ENCODE results near the gene BMS1. TPM values are rescaled to one million over a fixed set of nuclear protein-coding genes. Genes with fewer than 3 reads are reported as not detected.

Gene BMS1
- total and polyA plus RNA-seq, 2 of the 13 experiments (the other 11 are each of a cell fraction or from before 2014, with no cell fraction given): 3.9 to 25.2 TPM

DNA sequence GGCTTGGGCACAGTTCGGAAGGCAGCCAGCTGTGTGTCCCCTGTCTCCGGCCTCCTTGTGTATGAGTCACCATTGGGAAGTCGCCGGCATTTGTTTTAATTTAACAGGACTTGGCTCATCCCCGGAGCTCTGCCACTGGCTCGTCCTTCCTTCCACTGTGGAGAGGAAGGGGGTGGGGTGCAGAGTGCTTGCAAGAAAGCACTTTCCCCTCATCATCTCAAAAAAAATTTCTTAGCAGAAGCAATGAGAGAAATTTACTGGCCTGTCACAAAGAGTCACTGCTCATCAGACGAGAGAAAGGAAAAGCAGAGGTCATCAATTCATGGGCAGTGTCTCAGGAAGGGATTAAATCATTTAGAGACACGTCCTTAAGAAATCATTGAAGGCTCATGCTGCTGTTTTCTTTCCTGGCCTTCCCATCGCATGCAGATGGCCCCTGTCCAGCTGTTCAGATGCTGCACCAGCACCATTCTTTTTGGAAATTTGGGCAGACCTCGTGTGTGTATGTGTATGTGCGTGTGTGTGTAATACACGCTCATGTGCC, 93.3 kb downstream of the BMS1 start:
- Histone ChIP-seq H3K9ac (ENCODE audit: insufficient read depth, low read depth, low read length) (no peak overlapping the region), H3K36me3 (replicated peaks in 1 of 2; ENCODE audit: control insufficient read depth in 1 of 2, insufficient read depth in 2 of 2, low read length in 2 of 2) (no peaks in the 10 kb centered on the region), H3K4me3 (replicated peaks in 1 of 3; ENCODE audit: insufficient read depth in 1 of 3, low read depth in 2 of 3, low read length in 3 of 3) (no peak overlapping the region), H3K27ac (ENCODE audit: extremely low read length, insufficient read depth, low read length) (no peak overlapping the region), H3K79me2 (ENCODE audit: insufficient read depth, low read length) (no peaks in the 10 kb centered on the region), H3K4me2 (ENCODE audit: low read depth, low read length) (no peak overlapping the region), H3K4me1 (ENCODE audit: insufficient read depth, low read length) (no peaks in the 10 kb centered on the region), H2AFZ (ENCODE audit: low read length) (no peak overlapping the region), H3K9me3 (ENCODE audit: low read length) (no peaks in the 10 kb centered on the region), H3K27me3 (ENCODE audit: control insufficient read depth in 1 of 2, insufficient read depth in 2 of 2, low read length in 2 of 2) (peaks cover 9 to 25% of the 10 kb centered on the region in 2 experiments; a peak in 3 of 5 replicates), H4K20me1 (ENCODE audit: insufficient read depth, low read length) (0 out of 2 replicates have a peak, but pooled peaks cover 3% of the 10 kb centered on the region)
- in situ Hi-C loops (cut with HindIII; ENCODE audit: extremely low pct_ligation_motif_present, low pct_unique_long_range_greater_than_20kb) (no loop called here), intact Hi-C loops (cut with micrococcal nuclease; ENCODE audit: unreplicated experiment) (no loop called here)
- ChIA-PET CTCF (ENCODE audit: low intra/inter-chr PET ratio, low total read pairs) (no interaction called here), POLR2A (no interaction called here)
- DNase-seq (ENCODE audit: low spot score): no peak
- ATAC-seq: no peak
- TF ChIP-seq HOXA5 (CRISPR knock-in tag; IDR thresholded peaks at IDR 0.05) (no peak), SMARCE1 (IDR thresholded peaks at IDR 0.05; ENCODE audit: borderline replicate concordance) (no peak), IRF2 (CRISPR knock-in tag; IDR thresholded peaks at IDR 0.05) (no peak), SRY (CRISPR knock-in tag; IDR thresholded peaks at IDR 0.05) (no peak), HNRNPLL (IDR thresholded peaks at IDR 0.05; ENCODE audit: low read depth, low read length, poor library complexity, severe bottlenecking) (no peak), JUNB (CRISPR knock-in tag; IDR thresholded peaks at IDR 0.05; ENCODE audit: borderline replicate concordance) (no peak), ZKSCAN5 (CRISPR knock-in tag; IDR thresholded peaks at IDR 0.05) (no peak), ZNF772 (CRISPR knock-in tag; IDR thresholded peaks at IDR 0.05) (no peak), ZSCAN25 (CRISPR knock-in tag; IDR thresholded peaks at IDR 0.05) (no peak), ZNF660 (CRISPR knock-in tag; IDR thresholded peaks at IDR 0.05; ENCODE audit: borderline replicate concordance, low read depth) (no peak)
- TF ChIP-seq, protein P1, sequence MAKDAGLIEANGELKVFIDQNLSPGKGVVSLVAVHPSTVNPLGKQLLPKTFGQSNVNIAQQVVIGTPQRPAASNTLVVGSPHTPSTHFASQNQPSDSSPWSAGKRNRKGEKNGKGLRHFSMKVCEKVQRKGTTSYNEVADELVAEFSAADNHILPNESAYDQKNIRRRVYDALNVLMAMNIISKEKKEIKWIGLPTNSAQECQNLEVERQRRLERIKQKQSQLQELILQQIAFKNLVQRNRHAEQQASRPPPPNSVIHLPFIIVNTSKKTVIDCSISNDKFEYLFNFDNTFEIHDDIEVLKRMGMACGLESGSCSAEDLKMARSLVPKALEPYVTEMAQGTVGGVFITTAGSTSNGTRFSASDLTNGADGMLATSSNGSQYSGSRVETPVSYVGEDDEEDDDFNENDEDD (CRISPR knock-in tag; IDR thresholded peaks at IDR 0.05; ENCODE audit: borderline replicate concordance): no peak
- TF ChIP-seq, protein P2, sequence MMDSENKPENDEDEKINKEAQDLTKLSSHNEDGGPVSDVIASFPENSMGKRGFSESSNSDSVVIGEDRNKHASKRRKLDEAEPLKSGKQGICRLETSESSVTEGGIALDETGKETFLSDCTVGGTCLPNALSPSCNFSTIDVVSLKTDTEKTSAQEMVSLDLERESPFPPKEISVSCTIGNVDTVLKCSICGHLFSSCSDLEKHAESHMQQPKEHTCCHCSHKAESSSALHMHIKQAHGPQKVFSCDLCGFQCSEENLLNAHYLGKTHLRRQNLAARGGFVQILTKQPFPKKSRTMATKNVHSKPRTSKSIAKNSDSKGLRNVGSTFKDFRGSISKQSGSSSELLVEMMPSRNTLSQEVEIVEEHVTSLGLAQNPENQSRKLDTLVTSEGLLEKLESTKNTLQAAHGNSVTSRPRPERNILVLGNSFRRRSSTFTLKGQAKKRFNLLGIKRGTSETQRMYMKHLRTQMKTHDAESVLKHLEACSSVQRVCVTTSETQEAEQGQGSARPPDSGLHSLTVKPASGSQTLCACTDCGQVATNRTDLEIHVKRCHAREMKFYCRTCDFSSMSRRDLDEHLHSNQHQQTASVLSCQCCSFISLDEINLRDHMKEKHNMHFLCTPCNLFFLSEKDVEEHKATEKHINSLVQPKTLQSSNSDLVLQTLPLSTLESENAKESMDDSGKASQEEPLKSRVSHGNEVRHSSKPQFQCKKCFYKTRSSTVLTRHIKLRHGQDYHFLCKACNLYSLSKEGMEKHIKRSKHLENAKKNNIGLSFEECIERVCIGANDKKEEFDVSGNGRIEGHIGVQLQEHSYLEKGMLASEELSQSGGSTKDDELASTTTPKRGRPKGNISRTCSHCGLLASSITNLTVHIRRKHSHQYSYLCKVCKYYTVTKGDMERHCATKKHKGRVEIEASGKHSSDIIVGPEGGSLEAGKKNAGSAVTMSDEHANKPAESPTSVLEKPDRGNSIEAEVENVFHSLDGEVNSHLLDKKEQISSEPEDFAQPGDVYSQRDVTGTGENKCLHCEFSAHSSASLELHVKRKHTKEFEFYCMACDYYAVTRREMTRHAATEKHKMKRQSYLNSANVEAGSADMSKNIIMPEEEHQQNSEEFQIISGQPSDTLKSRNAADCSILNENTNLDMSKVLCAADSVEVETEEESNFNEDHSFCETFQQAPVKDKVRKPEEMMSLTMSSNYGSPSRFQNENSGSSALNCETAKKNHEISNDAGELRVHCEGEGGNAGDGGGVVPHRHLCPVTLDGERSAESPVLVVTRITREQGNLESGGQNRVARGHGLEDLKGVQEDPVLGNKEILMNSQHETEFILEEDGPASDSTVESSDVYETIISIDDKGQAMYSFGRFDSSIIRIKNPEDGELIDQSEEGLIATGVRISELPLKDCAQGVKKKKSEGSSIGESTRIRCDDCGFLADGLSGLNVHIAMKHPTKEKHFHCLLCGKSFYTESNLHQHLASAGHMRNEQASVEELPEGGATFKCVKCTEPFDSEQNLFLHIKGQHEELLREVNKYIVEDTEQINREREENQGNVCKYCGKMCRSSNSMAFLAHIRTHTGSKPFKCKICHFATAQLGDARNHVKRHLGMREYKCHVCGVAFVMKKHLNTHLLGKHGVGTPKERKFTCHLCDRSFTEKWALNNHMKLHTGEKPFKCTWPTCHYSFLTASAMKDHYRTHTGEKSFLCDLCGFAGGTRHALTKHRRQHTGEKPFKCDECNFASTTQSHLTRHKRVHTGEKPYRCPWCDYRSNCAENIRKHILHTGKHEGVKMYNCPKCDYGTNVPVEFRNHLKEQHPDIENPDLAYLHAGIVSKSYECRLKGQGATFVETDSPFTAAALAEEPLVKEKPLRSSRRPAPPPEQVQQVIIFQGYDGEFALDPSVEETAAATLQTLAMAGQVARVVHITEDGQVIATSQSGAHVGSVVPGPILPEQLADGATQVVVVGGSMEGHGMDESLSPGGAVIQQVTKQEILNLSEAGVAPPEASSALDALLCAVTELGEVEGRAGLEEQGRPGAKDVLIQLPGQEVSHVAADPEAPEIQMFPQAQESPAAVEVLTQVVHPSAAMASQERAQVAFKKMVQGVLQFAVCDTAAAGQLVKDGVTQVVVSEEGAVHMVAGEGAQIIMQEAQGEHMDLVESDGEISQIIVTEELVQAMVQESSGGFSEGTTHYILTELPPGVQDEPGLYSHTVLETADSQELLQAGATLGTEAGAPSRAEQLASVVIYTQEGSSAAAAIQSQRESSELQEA (CRISPR knock-in tag; IDR thresholded peaks at IDR 0.05; ENCODE audit: not compliant biosample characterization): no peak
- TF ChIP-seq, protein P3, sequence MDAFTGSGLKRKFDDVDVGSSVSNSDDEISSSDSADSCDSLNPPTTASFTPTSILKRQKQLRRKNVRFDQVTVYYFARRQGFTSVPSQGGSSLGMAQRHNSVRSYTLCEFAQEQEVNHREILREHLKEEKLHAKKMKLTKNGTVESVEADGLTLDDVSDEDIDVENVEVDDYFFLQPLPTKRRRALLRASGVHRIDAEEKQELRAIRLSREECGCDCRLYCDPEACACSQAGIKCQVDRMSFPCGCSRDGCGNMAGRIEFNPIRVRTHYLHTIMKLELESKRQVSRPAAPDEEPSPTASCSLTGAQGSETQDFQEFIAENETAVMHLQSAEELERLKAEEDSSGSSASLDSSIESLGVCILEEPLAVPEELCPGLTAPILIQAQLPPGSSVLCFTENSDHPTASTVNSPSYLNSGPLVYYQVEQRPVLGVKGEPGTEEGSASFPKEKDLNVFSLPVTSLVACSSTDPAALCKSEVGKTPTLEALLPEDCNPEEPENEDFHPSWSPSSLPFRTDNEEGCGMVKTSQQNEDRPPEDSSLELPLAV (CRISPR knock-in tag; conservative IDR thresholded peaks at IDR 0.05; ENCODE audit: low read depth): no peak
- FAIRE-seq: no peak
- WGBS (ENCODE audit: low lambda C conversion rate): 17% methylated on average over 12 of the region's 12 CpGs
- BruUV-seq (replicated peaks): no TSS peak
